ENCODE results near the gene MRPL4. TPM values are rescaled to one million over a fixed set of nuclear protein-coding genes. Genes with fewer than 3 reads are reported as not detected.
A peak's percentile ranks its signal among the peaks of the same experiment; 100 is the strongest.

The MRPL4 gene
- total RNA-seq, 3 donors from 2014 or later (not counting 1 experiment from before 2014, with no cell fraction given): 34.5 to 41.6 (median 40.2) TPM

- Mint-ChIP-seq H3K9me3 (no peaks in the 10 kb centered on the region), H3K4me1 (peaks cover 0 to 7% of the 10 kb centered on the region in 2 donors), H3K4me3 (no peak overlapping the region), H3K36me3 (peaks cover 9% of the 10 kb centered on the region), H3K27me3 (ENCODE audit: low read depth in 2 of 2) (no peaks in the 10 kb centered on the region), H3K27ac (no peak overlapping the region)
- intact Hi-C loops (cut with micrococcal nuclease): loop anchor here (1.0 kb wide), 1 partner anchor 130 kb away; no protein-coding TSS in a partner anchor
- H3K4me1 ChIP-seq (ENCODE audit: control insufficient read depth, insufficient read depth, low read length): peaks cover 3% of the 10 kb centered on the region
- ATAC-seq (peak; percentile 81 to 96 (median 90)), DNase-seq (peak; percentile 73 to 95)
- H3K4me3 ChIP-seq (ENCODE audit: low read length): no peak overlapping the region
- TF ChIP-seq CTCF (IDR thresholded peaks at IDR 0.05): peak; percentile 71
- peaks cover 33% of the 10 kb centered on the region for H3K36me3 ChIP-seq (ENCODE audit: control insufficient read depth, insufficient read depth, low read length)
- H3K9me3 ChIP-seq (ENCODE audit: control insufficient read depth, insufficient read depth, low read length): no peaks in the 10 kb centered on the region
- H3K27me3 ChIP-seq (ENCODE audit: control insufficient read depth, insufficient read depth, low read length): no peaks in the 10 kb centered on the region
- 76% methylated on average over 32 of the region's 32 CpGs for WGBS (ENCODE audit: insufficient coverage)
- H3K27ac ChIP-seq (ENCODE audit: low read length): no peak overlapping the region
These were observed 7.3 kb downstream of the MRPL4 start for GRCh38 chr19:10259162-10259905.

GRCh38 chr19:10260141-10260584 is 8.1 kb downstream of the MRPL4 start:
- WGBS (ENCODE audit: insufficient coverage): 81% methylated on average over 8 of the region's 8 CpGs
- peaks cover 30% of the 10 kb centered on the region for H3K36me3 ChIP-seq (ENCODE audit: control insufficient read depth, insufficient read depth, low read length)
- Mint-ChIP-seq H3K27ac (no peak overlapping the region), H3K9me3 (no peaks in the 10 kb centered on the region), H3K27me3 (ENCODE audit: low read depth in 2 of 2) (no peaks in the 10 kb centered on the region), H3K4me1 (peaks cover 0 to 7% of the 10 kb centered on the region in 2 donors), H3K4me3 (no peak overlapping the region), H3K36me3 (peaks cover 9% of the 10 kb centered on the region)
- peaks cover 3% of the 10 kb centered on the region for H3K4me1 ChIP-seq (ENCODE audit: control insufficient read depth, insufficient read depth, low read length)
- ATAC-seq: no peak
- no peaks in the 10 kb centered on the region for H3K9me3 ChIP-seq (ENCODE audit: control insufficient read depth, insufficient read depth, low read length)
- intact Hi-C loops (cut with micrococcal nuclease): no loop called here
- peak in 1 of 2 donors; percentile 30 for DNase-seq
- H3K27ac ChIP-seq (ENCODE audit: low read length): no peak overlapping the region
- H3K27me3 ChIP-seq (ENCODE audit: control insufficient read depth, insufficient read depth, low read length): no peaks in the 10 kb centered on the region
- no peak overlapping the region for H3K4me3 ChIP-seq (ENCODE audit: low read length)
- no peak for TF ChIP-seq CTCF (IDR thresholded peaks at IDR 0.05)

GRCh38 chr19:10262771-10263170 is 10.8 kb downstream of the MRPL4 start:
- no peak for TF ChIP-seq CTCF (IDR thresholded peaks at IDR 0.05)
- Histone ChIP-seq H3K27ac (ENCODE audit: low read length) (no peak overlapping the region), H3K27me3 (ENCODE audit: control insufficient read depth, insufficient read depth, low read length) (no peaks in the 10 kb centered on the region), H3K4me3 (ENCODE audit: low read length) (no peak overlapping the region), H3K36me3 (ENCODE audit: control insufficient read depth, insufficient read depth, low read length) (peaks cover 11% of the 10 kb centered on the region), H3K4me1 (ENCODE audit: control insufficient read depth, insufficient read depth, low read length) (peaks cover 3% of the 10 kb centered on the region), H3K9me3 (ENCODE audit: control insufficient read depth, insufficient read depth, low read length) (no peaks in the 10 kb centered on the region)
- Mint-ChIP-seq H3K9me3 (no peaks in the 10 kb centered on the region), H3K27me3 (ENCODE audit: low read depth in 2 of 2) (no peaks in the 10 kb centered on the region), H3K4me3 (no peak overlapping the region), H3K36me3 (peaks cover under 1% of the 10 kb centered on the region), H3K4me1 (no peaks in the 10 kb centered on the region), H3K27ac (no peak overlapping the region)
- DNase-seq (no peak), ATAC-seq (no peak)
- WGBS (ENCODE audit: insufficient coverage): 93% methylated on average over 6 of the region's 7 CpGs
- intact Hi-C loops (cut with micrococcal nuclease): no loop called here
